Mesendoderm (in vitro differentiated cells): ENCODE results near the gene CLIP2.
"Not testable (repeated sequence)": the region's sequence is repeated elsewhere in the genome, so short reads cannot be mapped to it uniquely, and the experiment has no call there.

ENCODE experiments used
- DNase-seq: peaks from one replicate; pipeline ENCODE4 v3.0.0; 2013
- H2AK5ac ChIP-seq: 2 replicates; pipeline ENCODE4 v1.6.1; 2013; ENCODE audit warnings: low read length, inconsistent platforms
- H2BK120ac ChIP-seq: 2 replicates; pipeline ENCODE4 v1.6.1; 2013; ENCODE audit warnings: low read depth, mild to moderate bottlenecking, low read length, moderate library complexity, mixed read lengths
- H2BK15ac ChIP-seq: replicated peaks from 2 replicates; pipeline ENCODE4 v1.6.1; 2013; ENCODE audit warnings: low read depth, mild to moderate bottlenecking, moderate library complexity
- H2BK5ac ChIP-seq: 2 replicates; pipeline ENCODE4 v1.6.1; 2013; ENCODE audit warnings: low read length, inconsistent platforms
- H3K18ac ChIP-seq: 2 replicates; pipeline ENCODE4 v1.6.1; 2013; ENCODE audit warnings: mild to moderate bottlenecking, low read length, mixed read lengths
- H3K23ac ChIP-seq: one replicate; pipeline ENCODE4 v1.6.1; 2013; ENCODE audit warnings: low read length
- H3K27ac ChIP-seq: 2 replicates; pipeline ENCODE4 v1.5.1; 2013; ENCODE audit warnings: low read depth, mild to moderate bottlenecking, inconsistent platforms, low read length, moderate library complexity
- H3K27me3 ChIP-seq: 2 replicates; pipeline ENCODE4 v1.6.1; 2013; ENCODE audit warnings: low read length, control low read depth, mild to moderate bottlenecking, inconsistent platforms; ENCODE audit not compliant: insufficient read depth, poor library complexity
- H3K36me3 ChIP-seq: 2 replicates; pipeline ENCODE4 v1.6.1; 2013; ENCODE audit warnings: low read length, inconsistent platforms; ENCODE audit not compliant: control insufficient read depth, insufficient read depth
- H3K4ac ChIP-seq: one replicate; pipeline ENCODE4 v1.6.1; 2013; ENCODE audit warnings: low read depth, mild to moderate bottlenecking, low read length, moderate library complexity
- H3K4me1 ChIP-seq: 2 replicates; pipeline ENCODE4 v1.6.1; 2013; ENCODE audit warnings: low read depth, low read length, inconsistent platforms; ENCODE audit not compliant: control insufficient read depth
- H3K4me2 ChIP-seq: 2 replicates; pipeline ENCODE4 v1.6.1; 2013; ENCODE audit warnings: low read length
- H3K4me3 ChIP-seq: 2 replicates; pipeline ENCODE4 v1.5.1; 2013; ENCODE audit warnings: mild to moderate bottlenecking, low read length
- H3K56ac ChIP-seq: one replicate; pipeline ENCODE4 v1.6.1; 2013; ENCODE audit warnings: low read length
- H3K79me1 ChIP-seq: 2 replicates; pipeline ENCODE4 v1.6.1; 2013; ENCODE audit warnings: low read length, inconsistent platforms
- H3K79me2 ChIP-seq: 2 replicates; pipeline ENCODE4 v1.6.1; 2013; ENCODE audit warnings: mild to moderate bottlenecking, low read length; ENCODE audit not compliant: control insufficient read depth, insufficient read depth
- H3K9ac ChIP-seq: 2 replicates; pipeline ENCODE4 v1.6.1; 2013; ENCODE audit warnings: low read length, inconsistent platforms
- H4K5ac ChIP-seq: one replicate; pipeline ENCODE4 v1.6.1; 2013; ENCODE audit warnings: low read length
- H4K8ac ChIP-seq: one replicate; pipeline ENCODE4 v1.6.1; 2013; ENCODE audit warnings: low read depth, mild to moderate bottlenecking, control low read depth, low read length, moderate library complexity
- WGBS: extraction: QIAGEN DNeasy Blood & Tissue Kit; methylation state at CpG from one replicate; pipeline ENCODE4 v1.1.7; 2013; ENCODE audit warnings: low lambda C conversion rate, missing lambda C conversion rate; ENCODE audit not compliant: insufficient coverage; ENCODE audit errors: extremely low coverage; 5-methylcytosine and 5-hydroxymethylcytosine counted together

CLIP2 gene

DNA sequence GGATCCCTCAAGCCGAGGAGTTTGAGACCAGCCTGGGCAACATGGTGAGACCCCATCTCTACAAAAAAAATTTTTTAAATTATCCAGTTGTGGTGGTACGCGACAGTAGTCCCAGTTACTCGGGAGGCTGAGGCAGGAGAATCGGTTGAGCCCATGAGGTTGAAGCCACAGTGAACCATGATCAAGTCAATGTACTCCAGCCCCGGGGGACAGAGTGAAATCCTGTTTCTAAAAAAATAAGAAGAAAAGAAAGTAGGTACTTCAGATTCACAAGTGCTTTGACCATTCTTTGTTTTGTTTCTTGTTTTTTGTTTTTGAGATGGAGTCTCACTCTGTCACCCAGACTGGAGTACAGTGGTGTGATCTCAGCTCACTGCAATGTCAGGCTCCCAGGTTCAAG is 33.7 kb upstream of the CLIP2 start:
- not testable (repeated sequence) for H3K4me2 ChIP-seq, DNase-seq, H3K4me3 ChIP-seq, H4K5ac ChIP-seq, H3K79me1 ChIP-seq, H4K8ac ChIP-seq, H2BK5ac ChIP-seq, H3K4ac ChIP-seq, H3K4me1 ChIP-seq, H3K36me3 ChIP-seq, H3K27ac ChIP-seq, H2BK120ac ChIP-seq, H2AK5ac ChIP-seq, H3K56ac ChIP-seq, H3K18ac ChIP-seq, H2BK15ac ChIP-seq, H3K9ac ChIP-seq, H3K23ac ChIP-seq, H3K27me3 ChIP-seq
- H3K79me2 ChIP-seq, result peaks cover 12% of the 10 kb centered on the region
- no CpG with 5 or more reads among the region's 6 CpGs for WGBS

DNA sequence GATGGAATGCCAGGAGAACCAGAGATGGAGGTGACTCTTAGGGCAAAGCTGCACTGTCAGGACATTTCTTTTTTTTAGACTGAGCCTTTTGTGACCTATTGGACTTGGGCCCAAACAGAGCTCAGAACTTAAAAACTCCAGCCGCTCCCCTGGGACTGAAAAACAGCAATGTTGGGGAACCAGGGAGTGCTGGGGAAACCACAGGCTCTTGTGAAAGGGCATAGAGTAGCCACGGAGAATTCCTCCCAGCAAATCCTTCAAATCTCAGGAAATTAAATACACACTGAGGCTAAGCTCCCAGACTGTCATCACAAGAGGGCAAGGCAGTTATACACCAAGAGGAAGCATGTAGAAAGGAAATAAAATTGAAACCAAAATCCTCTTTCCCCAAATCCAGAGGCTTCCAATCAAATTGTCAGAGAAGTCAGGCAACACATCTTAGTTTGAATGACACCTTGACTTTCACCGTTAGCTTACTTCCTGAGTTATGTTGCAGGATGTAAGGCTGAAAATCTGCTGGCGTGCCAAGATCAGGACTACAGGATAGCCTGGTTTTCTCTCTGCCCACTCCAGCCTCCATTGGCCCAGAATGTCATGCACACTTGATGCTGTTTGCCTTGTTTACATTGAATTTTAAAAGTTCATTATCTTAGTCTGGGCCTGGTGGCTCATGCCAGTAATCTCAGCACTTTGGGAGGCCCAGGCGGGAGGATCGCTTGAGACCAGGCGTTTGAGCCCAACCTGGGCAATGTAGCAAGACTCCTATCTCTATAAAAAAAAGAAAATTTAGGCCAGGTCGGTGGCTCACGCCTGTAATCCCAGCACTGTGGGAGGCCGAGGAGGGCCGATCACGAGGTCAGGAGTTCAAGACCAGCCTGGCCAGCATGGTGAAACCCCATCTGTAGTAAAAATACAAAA is 32.5 kb upstream of the CLIP2 start:
- no peak overlapping the region for H2BK5ac ChIP-seq
- peaks cover 12% of the 10 kb centered on the region for H3K79me2 ChIP-seq
- no peak overlapping the region for H3K23ac ChIP-seq
- H4K5ac ChIP-seq, result no peak overlapping the region
- H3K4ac ChIP-seq, result no peak overlapping the region
- H3K9ac ChIP-seq, result no peak overlapping the region
- H3K27me3 ChIP-seq, result no peaks in the 10 kb centered on the region
- H4K8ac ChIP-seq, result no peak overlapping the region
- H3K36me3 ChIP-seq, result no peaks in the 10 kb centered on the region
- H2BK15ac ChIP-seq, result no peak overlapping the region
- H3K27ac ChIP-seq, result no peak overlapping the region
- H3K4me2 ChIP-seq, result no peak overlapping the region
- H2BK120ac ChIP-seq, result no peak overlapping the region
- H3K4me3 ChIP-seq, result no peak overlapping the region
- no peak overlapping the region for H2AK5ac ChIP-seq
- peaks cover 3% of the 10 kb centered on the region for H3K79me1 ChIP-seq
- no peak overlapping the region for H3K18ac ChIP-seq
- no peak overlapping the region for H3K56ac ChIP-seq
- WGBS, result no CpG with 5 or more reads among the region's 12 CpGs
- no peaks in the 10 kb centered on the region for H3K4me1 ChIP-seq
- DNase-seq, result no peak

DNA sequence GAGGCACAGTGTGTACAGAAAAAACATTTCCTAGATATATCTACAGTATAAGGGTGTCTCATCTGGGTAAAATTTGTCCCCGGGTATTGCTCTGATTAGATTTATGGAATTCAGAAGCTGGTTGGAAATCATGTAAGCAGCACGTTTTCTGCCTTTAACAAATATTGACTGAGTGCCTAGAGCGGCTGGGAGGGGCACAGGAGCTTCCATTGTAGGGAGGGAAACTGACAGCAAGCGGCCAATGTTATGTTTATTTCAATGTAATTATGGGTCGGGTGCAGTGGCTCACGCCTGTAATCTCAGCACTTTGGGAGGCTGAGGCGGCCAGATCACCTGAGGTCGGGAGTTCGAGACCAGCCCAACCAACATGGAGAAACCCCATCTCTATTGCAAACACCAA is 30.6 kb upstream of the CLIP2 start:
- H3K4me2 ChIP-seq, result no peak overlapping the region

DNA sequence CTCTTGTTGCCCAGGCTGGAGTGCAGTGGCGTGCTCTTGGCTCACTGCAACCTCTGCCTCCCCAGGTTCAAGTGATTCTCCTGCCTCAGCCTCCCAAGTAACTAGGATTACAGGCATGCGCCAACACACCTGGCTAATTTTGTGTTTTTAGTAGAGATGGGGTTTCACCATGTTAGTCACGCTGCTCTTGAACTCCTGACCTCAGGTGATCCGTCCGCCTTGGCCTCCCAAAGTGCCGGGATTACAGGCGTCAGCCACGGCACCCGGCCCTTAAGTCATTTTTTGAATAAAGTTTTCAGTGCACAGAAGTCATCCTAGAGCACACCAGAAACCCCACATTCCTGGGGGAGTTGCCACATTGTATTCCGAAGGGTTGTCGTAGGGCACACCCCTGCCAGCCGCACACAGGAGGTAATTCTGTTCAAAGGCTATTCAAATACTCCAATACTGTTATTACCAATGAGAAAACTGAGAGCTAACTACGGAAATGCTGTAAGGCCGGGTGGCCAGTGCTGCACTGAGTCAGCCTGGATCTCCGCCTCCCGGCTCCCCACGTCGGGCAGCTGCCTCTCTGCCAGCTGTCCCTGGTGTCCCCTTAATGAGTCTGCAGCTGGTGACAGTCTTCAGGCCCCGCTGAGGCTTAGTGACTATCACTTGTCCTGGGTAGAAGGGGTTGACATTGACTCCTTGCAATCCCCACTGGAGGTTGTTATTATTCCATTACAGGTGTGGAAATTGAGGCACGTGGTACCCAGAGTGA is 26.4 kb upstream of the CLIP2 start:
- Histone ChIP-seq H4K8ac (no peak overlapping the region), H2BK5ac (no peak overlapping the region), H3K36me3 (no peaks in the 10 kb centered on the region), H3K56ac (no peak overlapping the region), H2AK5ac (no peak overlapping the region), H3K23ac (no peak overlapping the region), H2BK120ac (no peak overlapping the region), H3K4me2 (no peak overlapping the region), H2BK15ac (no peak overlapping the region), H3K9ac (no peak overlapping the region), H3K79me1 (no peaks in the 10 kb centered on the region), H3K18ac (no peak overlapping the region), H4K5ac (no peak overlapping the region), H3K27ac (no peak overlapping the region), H3K27me3 (no peaks in the 10 kb centered on the region), H3K79me2 (no peaks in the 10 kb centered on the region), H3K4me1 (no peaks in the 10 kb centered on the region), H3K4ac (no peak overlapping the region), H3K4me3 (no peak overlapping the region)
- DNase-seq, result no peak
- WGBS, result no CpG with 5 or more reads among the region's 20 CpGs

More for the DNA sequence above, 30.6 kb upstream of the CLIP2 start:
- Histone ChIP-seq H4K5ac (no peak overlapping the region), H3K27ac (no peak overlapping the region), H3K4ac (no peak overlapping the region), H3K56ac (no peak overlapping the region), H2BK15ac (no peak overlapping the region), H3K79me2 (peaks cover 3% of the 10 kb centered on the region), H2AK5ac (no peak overlapping the region), H3K36me3 (no peaks in the 10 kb centered on the region), H2BK5ac (no peak overlapping the region), H4K8ac (no peak overlapping the region), H3K9ac (no peak overlapping the region), H3K18ac (no peak overlapping the region), H3K79me1 (no peaks in the 10 kb centered on the region), H3K27me3 (no peaks in the 10 kb centered on the region), H3K4me1 (no peaks in the 10 kb centered on the region), H3K23ac (no peak overlapping the region), H3K4me3 (no peak overlapping the region), H2BK120ac (no peak overlapping the region)
- DNase-seq, result no peak
- WGBS, result no CpG with 5 or more reads among the region's 9 CpGs

DNA sequence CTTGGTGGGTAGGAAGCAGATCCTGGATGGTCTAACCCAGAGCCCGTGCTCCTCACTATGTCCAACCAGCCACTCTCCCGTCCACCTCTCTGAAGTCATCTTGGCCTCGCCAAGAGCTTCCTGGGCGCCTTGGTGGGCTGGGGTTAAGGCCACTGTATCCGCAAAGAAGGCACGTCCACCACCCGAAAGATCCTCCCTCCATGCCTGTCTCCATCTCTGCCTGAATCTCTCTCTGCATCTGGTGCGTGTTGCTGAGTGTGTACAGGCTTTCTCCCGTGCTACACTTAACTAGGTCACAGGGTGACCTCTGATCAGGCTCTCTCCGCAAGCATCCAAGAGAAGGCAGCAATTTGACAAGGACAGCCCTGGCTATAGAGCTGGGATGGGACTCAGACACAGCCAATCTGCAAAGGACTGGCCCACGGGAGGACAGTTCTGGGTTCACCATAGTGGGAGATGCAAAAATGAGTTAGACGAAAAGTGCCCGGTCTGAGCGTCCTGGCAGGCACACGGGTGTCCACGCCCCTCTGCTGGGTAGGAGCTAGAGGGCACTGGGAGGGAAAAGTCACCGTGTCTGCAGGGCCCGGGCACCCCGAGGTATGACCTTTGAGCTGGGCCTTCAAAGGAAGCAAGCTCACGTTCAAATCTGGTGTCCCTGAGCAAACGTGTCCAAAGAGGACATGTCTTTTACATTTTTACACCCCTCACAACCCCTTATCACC is 25.6 kb upstream of the CLIP2 start:
- H3K79me1 ChIP-seq, result no peaks in the 10 kb centered on the region
- no peak overlapping the region for H2AK5ac ChIP-seq

More for the DNA sequence above, 25.6 kb upstream of the CLIP2 start:
- no peak overlapping the region for H3K4ac ChIP-seq
- H3K36me3 ChIP-seq, result no peaks in the 10 kb centered on the region
- WGBS, result no CpG with 5 or more reads among the region's 21 CpGs
- H2BK5ac ChIP-seq, result no peak overlapping the region
- H3K56ac ChIP-seq, result no peak overlapping the region
- H2BK15ac ChIP-seq, result no peak overlapping the region
- H3K4me1 ChIP-seq, result no peaks in the 10 kb centered on the region
- no peak overlapping the region for H3K4me2 ChIP-seq
- H3K9ac ChIP-seq, result no peak overlapping the region
- no peaks in the 10 kb centered on the region for H3K27me3 ChIP-seq
- H3K4me3 ChIP-seq, result no peak overlapping the region
- H3K18ac ChIP-seq, result no peak overlapping the region
- H4K5ac ChIP-seq, result no peak overlapping the region
- DNase-seq, result no peak
- no peak overlapping the region for H3K23ac ChIP-seq
- H4K8ac ChIP-seq, result no peak overlapping the region
- H3K79me2 ChIP-seq, result no peaks in the 10 kb centered on the region
- H2BK120ac ChIP-seq, result no peak overlapping the region
- no peak overlapping the region for H3K27ac ChIP-seq
